Uterus (tissue), 4 donors: ENCODE measurements around the gene BICD1. TPM values are rescaled to one million over a fixed set of nuclear protein-coding genes. Genes with fewer than 3 reads are reported as not detected.
A peak's percentile ranks its signal among the peaks of the same experiment; 100 is the strongest.

Experiments
- DNase-seq, 2 donors: peaks; one replicate each; pipeline ENCODE4 v3.0.0-alpha.2; 2019 to 2020
- H3K27ac ChIP-seq, 2 donors: fragments of 200-600 bp; sonication (generic); 1 replicate in 1 of 2; 2 replicates in 1 of 2; pipeline ENCODE4 v1.5.1; 2016 to 2018
- H3K27me3 ChIP-seq, 2 donors: fragments of 200-600 bp; sonication (generic); one replicate each; pipeline ENCODE4 v1.5.1; 2018 to 2019; ENCODE audit warnings: control low read depth in 1 of 2
- H3K36me3 ChIP-seq, 2 donors: fragments of 200-600 bp; sonication (generic); one replicate each; pipeline ENCODE4 v1.5.1; 2019; ENCODE audit warnings: control low read depth in 1 of 2
- H3K4me1 ChIP-seq, 2 donors: fragments of 200-600 bp; sonication (generic); one replicate each; pipeline ENCODE4 v1.5.1; 2018 to 2019; ENCODE audit warnings: control low read depth in 1 of 2
- H3K4me3 ChIP-seq, 2 donors: fragments of 200-600 bp; sonication (generic); 1 replicate in 1 of 2; 2 replicates in 1 of 2; pipeline ENCODE4 v1.5.1; 2018 to 2019; ENCODE audit warnings: mild to moderate bottlenecking in 1 of 2
- H3K9me3 ChIP-seq, 2 donors: fragments of 200-600 bp; sonication (generic); one replicate each; pipeline ENCODE4 v1.5.1; 2019; ENCODE audit warnings: control low read depth in 1 of 2
- POLR2A ChIP-seq, 2 donors: fragments of 450-650 bp; IDR thresholded peaks; one replicate each; pipeline ENCODE4 v1.6.1; 2016; ENCODE audit warnings: antibody characterized with exemption in 2 of 2, mild to moderate bottlenecking in 1 of 2, moderate library complexity in 1 of 2
- intact Hi-C: fragments of 100-400 bp; cut with DNase I; formaldehyde crosslinking; loops from one replicate; pipeline ENCODE4 v1.15.1; 2023; ENCODE audit warnings: low total_unique reads
- total RNA-seq, 4 donors: library from RNA; depleted of rRNA in 3 of 4; stranded (reverse); fragments of >200 nt in 3 of 4; gene quantifications; one replicate each; pipeline versions ENCODE4 v1.1.0 to v1.2.4, GENCODE V29; 2014 to 2023
- TF ChIP-seq, protein P1 (sequence below), 4 experiments: fragments of 200-600 bp in 2 of 4; fragments of 450-650 bp in 2 of 4; sonication (generic) in 2 of 4; IDR thresholded peaks; one replicate each; pipeline ENCODE4 v1.5.1; 2016 to 2019; ENCODE audit warnings: antibody characterized with exemption in 4 of 4, mild to moderate bottlenecking in 2 of 4, moderate library complexity in 1 of 4
- donor health status: DM: yes; HTN: yes; CAD: no.

Gene BICD1
- total RNA-seq, result 100 to 1,000 TPM in 1 of 4 donors, 10 to 100 TPM in 3; 19.4 to 219 (median 40.9) TPM

- TF ChIP-seq, protein P1, sequence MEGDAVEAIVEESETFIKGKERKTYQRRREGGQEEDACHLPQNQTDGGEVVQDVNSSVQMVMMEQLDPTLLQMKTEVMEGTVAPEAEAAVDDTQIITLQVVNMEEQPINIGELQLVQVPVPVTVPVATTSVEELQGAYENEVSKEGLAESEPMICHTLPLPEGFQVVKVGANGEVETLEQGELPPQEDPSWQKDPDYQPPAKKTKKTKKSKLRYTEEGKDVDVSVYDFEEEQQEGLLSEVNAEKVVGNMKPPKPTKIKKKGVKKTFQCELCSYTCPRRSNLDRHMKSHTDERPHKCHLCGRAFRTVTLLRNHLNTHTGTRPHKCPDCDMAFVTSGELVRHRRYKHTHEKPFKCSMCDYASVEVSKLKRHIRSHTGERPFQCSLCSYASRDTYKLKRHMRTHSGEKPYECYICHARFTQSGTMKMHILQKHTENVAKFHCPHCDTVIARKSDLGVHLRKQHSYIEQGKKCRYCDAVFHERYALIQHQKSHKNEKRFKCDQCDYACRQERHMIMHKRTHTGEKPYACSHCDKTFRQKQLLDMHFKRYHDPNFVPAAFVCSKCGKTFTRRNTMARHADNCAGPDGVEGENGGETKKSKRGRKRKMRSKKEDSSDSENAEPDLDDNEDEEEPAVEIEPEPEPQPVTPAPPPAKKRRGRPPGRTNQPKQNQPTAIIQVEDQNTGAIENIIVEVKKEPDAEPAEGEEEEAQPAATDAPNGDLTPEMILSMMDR (IDR thresholded peaks at IDR 0.05), result peak; percentile 30 to 67 (median 56)
- peak; percentile 76 to 92 for TF ChIP-seq POLR2A (IDR thresholded peaks at IDR 0.05)
- peak; percentile 91 for DNase-seq
- intact Hi-C loops, result no loop called here
Measured at GRCh38 chr12:32106517-32107358, at the start of gene BICD1. Gene BICD1 (plus strand): TSS chr12:32106847. CDS start chr12:32107332, 485 bp downstream.

GRCh38 chr12:32061033-32061432 lies 45.6 kb upstream of the BICD1 start:
- no peak for TF ChIP-seq POLR2A (IDR thresholded peaks at IDR 0.05)
- TF ChIP-seq, protein P1 (IDR thresholded peaks at IDR 0.05), result no peak
- intact Hi-C loops, result no loop called here
- Histone ChIP-seq H3K27me3 (no peaks in the 10 kb centered on the region), H3K4me3 (no peak overlapping the region), H3K36me3 (no peaks in the 10 kb centered on the region), H3K9me3 (no peaks in the 10 kb centered on the region), H3K27ac (no peak overlapping the region), H3K4me1 (no peaks in the 10 kb centered on the region)
- no peak for DNase-seq

More at GRCh38 chr12:32106517-32107358, at the start of gene BICD1:
- Histone ChIP-seq H3K4me3 (peak within 1 kb of the TSS; percentile 86 to 95), H3K9me3 (no peaks in the 10 kb centered on the region), H3K4me1 (peaks cover 0 to 6% of the 10 kb centered on the region in 2 donors), H3K27me3 (no peaks in the 10 kb centered on the region), H3K36me3 (no peaks in the 10 kb centered on the region), H3K27ac (peak within 1 kb of the TSS; percentile 95)

DNA sequence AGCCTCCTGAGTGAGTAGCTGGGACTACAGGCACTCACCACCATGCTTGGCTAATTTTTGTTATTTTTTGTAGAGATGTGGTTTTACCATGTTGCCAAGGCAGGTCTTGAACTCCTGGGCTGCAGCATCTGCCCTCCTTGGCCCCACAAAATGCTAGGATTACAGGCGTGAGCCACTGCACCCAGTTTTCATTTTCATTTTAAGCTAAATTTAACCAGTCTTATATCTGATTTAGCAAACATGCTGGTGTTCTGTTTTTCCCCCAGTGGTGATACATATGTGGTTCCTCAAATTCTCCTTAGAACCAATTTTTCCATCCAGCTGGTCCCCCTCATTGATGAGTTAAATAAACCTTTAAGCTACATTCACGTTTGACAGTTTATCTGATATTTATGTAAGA lies 43.8 kb upstream of the BICD1 start:
- H3K36me3 ChIP-seq, result no peaks in the 10 kb centered on the region
- H3K4me3 ChIP-seq, result no peak overlapping the region
- DNase-seq, result no peak
- no peak for TF ChIP-seq POLR2A (IDR thresholded peaks at IDR 0.05)
- H3K4me1 ChIP-seq, result no peaks in the 10 kb centered on the region
- no peak overlapping the region for H3K27ac ChIP-seq
- no peaks in the 10 kb centered on the region for H3K27me3 ChIP-seq
- intact Hi-C loops, result no loop called here
- H3K9me3 ChIP-seq, result no peaks in the 10 kb centered on the region

GRCh38 chr12:32063796-32064195 lies 42.9 kb upstream of the BICD1 start:
- TF ChIP-seq, protein P1 (IDR thresholded peaks at IDR 0.05), result no peak
- TF ChIP-seq POLR2A (IDR thresholded peaks at IDR 0.05), result no peak
- Histone ChIP-seq H3K4me1 (no peaks in the 10 kb centered on the region), H3K4me3 (no peak overlapping the region), H3K27ac (no peak overlapping the region), H3K36me3 (no peaks in the 10 kb centered on the region), H3K9me3 (no peaks in the 10 kb centered on the region), H3K27me3 (no peaks in the 10 kb centered on the region)
- DNase-seq, result no peak
- intact Hi-C loops, result no loop called here

DNA sequence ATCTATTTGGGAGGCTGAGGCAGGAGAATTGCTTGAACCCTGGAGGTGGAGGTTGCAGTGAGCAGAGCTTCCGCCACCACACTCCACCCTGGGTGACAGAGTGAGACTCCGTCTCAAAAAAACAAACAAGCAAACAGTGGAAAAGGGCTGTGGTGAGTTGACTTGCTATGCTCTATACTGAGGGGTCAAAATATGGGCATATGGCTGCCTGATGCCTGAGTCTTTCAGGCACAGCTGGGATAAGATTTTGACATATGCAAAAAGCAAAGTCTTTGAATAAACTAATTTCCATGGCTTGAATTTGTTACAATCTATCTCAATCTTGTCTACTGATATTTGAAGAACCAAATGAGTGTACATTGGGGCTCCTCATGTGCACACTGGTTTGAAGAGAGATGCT lies 40.4 kb upstream of the BICD1 start:
- intact Hi-C loops, result no loop called here
- Histone ChIP-seq H3K27ac (no peak overlapping the region), H3K4me3 (no peak overlapping the region), H3K9me3 (no peaks in the 10 kb centered on the region), H3K4me1 (no peaks in the 10 kb centered on the region), H3K27me3 (no peaks in the 10 kb centered on the region), H3K36me3 (no peaks in the 10 kb centered on the region)
- TF ChIP-seq, protein P1 (IDR thresholded peaks at IDR 0.05), result no peak
- no peak for TF ChIP-seq POLR2A (IDR thresholded peaks at IDR 0.05)
- DNase-seq, result no peak
